Ammon's horn (tissue), 1 donor: ENCODE results near the gene DBNDD2.

ENCODE experiments used
- DNase-seq: peaks from one replicate; pipeline ENCODE4 v3.0.0-alpha.2; 2016; ENCODE audit warnings: low spot score

The DBNDD2 gene, protein sequence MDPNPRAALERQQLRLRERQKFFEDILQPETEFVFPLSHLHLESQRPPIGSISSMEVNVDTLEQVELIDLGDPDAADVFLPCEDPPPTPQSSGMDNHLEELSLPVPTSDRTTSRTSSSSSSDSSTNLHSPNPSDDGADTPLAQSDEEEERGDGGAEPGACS

DNA sequence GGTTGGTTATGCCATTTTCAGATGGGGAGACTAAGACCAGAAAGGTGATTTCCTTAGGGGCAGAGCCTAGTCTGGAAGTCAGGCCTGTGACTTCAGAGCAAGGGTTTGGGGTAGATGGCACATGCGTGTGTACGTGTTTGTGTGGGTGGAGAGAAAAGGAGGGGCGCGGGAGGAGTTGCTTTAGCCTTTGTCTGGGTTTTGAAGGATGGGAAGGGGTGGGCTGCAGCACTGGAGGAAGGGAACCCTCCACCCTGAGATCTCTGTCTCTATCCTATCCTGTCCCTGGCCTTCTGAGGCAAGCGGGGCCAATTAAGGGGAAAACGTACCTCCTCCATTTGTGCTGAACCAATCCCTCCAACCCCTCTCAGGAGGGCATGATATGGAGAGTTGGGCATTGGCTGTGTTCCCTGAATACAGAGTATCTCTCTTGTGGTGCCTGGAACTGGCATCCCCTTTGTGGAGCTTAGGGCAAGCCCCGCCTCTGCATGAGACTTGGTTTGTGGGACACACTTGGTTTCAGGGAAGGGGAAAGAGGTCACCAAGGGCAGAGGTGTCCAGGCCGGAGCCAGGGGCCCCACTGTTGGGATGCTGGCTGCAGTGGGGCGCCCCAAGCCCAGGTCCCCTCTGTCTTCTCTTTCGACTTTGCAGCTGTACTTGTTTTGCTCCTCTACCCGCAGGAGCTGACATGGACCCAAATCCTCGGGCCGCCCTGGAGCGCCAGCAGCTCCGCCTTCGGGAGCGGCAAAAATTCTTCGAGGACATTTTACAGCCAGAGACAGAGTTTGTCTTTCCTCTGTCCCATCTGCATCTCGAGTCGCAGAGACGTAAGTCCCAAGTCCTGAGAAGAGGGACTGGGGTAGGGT is at the start of gene DBNDD2:
Gene DBNDD2, plus strand, starts transcription at position 507 of the 863 bp plus-strand sequence. Its CDS starts 179 bp downstream, at position 686.
- peak; percentile 93 for DNase-seq

DNA sequence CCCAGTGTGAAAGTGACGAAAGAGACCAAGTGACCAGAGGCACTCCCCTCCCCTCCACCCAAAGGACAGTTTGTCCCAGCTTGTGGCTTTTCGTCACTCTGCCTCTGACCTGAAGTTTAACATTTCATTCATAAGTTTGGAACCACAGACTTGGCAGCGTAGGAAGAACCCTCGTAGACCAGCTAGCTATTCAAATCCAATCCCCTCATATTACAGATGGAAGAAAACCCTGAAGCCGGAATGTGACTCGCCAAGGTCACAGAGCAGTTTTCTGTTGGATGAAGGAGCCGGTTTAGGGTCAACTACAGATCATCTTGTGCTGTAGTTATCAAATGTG is 49.1 kb upstream of the DBNDD2 start:
- no peak for DNase-seq

DNA sequence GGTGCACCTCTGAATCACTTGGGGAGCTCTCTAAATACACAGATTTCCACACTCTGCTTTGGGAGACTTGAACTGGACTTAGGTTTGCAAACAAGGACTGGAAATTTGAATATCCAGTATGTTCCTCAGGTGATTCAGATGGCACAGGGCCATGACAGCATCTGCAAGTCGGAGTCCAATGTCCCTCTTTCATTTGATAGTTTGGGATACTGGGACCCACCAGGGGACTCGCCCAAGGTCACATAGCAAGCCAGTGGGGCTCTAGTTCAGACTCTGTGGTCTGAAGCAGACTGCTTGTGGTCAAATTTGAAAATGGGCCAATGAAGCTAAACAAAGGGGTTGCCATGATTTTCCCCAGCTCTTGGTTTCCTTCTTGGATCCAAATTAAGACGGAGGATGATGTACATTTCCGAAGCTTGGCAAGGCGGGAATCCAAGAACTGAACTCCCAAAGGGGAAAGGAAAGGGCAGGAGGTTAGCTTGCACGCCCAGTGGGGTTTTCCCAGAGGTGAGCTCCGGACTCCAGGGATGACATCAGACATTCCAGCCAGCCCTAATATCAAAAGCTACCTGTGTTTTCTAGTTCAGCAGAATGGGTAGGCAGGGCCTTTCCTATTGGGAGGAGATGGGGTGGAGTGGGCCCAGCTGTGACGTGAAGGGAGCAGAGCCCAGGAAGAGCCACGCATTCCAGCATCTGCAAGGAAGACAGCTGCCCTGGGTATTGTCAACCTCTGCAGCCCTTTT is 48.5 kb upstream of the DBNDD2 start:
- no peak for DNase-seq

DNA sequence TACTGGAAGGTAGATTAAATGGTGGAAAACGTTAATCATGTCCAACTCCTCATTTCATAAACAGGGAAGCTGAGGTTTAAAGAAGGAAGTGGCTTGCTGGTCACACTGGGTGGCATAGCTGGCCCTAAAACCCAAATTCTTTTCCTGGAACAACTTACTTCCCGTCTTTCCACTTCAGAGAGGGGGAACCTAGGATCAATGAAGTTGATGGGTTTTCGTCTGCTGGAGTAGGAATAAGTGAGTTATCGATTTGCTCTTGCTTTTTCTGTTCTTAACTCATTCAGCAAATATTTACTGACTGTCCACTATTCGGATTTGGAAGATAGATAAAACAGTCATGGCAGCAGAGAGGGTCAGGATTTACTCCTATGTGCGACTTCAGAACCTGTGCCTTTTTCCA is 46.3 kb upstream of the DBNDD2 start:
- DNase-seq: no peak

DNA sequence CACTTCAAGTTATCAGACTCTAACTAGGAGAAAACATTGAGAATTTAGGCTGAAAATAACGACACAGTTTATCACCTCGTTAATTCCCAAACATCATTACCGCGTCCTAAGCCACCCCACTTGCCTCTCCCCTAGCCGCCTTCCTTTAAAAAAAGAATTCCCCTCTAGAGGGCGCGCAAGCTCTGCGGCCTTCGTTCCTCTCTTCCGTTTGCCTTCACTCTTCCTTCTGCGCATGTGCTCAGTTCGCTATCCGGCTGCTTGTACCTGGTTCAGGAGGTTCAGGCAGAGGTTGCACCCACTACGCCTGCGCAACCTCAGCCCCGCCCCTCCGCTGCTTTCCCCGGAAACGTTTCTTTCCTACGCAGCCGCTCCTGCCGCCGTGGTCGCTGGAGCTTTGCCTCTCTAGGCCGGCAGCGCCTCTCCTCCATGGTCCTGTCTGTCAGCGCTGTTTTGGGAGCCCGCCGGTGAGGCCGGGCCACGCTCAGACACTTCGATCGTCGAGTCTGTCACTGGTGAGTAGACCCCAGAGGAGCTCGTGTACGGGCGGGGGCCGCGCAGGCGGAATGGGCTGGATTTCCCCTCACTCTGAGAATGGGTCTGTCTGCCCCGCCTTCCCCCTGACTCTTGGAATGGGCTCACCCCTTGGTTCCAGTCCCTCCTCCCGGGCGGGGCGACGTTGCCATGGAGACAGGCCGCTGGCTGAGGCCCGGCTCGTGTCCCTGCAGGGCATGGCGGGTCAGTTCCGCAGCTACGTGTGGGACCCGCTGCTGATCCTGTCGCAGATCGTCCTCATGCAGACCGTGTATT is 45.1 kb upstream of the DBNDD2 start, which contains the start of gene SYS1:
Gene SYS1, plus strand, starts transcription at position 353 of the 807 bp plus-strand sequence. Its CDS starts 376 bp downstream, at position 729.
- peak; percentile 98 for DNase-seq

DNA sequence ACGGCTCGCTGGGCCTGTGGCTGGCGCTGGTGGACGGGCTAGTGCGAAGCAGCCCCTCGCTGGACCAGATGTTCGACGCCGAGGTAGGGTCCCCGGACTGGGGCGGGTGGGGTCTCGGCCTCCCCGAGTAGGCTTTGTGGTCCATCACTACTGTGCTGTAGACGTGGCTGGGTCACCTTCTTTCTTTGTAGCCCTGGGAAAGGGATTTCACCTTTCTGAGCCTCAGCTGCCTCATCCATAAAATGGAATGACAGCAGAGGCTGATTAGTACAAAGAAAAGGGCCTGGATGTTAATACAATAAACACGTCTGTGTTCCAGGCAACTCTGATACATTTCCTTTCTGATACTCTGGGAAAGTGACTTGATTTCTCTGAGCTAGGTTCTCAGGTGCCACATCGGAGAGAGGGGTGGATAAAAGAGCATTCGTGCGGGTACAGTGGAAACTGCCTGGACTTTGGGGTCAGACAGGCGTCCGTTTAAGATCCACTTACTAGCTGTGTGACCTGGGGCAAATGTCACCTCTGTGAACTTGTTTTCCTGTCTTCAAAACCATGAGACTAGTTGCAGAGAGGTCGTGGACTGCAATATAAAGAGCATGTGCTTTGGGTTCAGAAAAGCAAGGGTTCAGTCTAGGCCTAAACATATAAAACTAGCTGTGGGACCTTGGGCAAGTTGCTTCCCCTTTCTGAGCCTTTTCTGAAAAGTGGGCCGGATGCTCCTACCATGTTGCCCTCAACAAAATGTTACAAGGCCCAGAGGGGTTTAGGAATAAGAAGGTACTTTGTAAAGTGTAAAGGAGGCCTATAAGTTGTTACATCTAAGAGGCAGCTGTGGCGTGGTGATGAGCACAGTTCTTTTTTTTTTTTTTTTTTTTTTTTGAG is 44.2 kb upstream of the DBNDD2 start:
- DNase-seq: no peak

DNA sequence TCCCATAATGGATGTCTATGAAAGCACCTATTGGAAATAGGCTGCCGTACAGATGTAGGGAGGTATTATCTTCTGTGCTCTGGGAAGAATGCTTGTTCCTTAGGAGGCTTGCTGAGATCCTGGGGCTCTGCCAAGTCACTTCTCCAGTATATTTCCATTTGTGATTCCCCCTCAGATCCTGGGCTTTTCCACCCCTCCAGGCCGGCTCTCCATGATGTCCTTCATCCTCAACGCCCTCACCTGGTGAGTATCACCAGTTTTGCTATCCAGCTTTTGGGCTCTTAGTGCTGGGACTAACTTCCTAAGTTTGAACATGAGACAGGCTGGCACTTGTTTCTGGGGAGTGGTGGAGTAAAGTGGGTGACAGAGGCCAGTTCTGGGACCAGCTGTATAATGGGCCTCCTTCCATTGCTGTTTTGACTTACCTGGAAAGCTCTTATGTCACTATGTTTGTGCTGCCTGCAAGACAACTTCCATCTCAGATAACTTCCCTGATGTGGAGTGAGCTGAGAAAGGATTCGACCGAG is 42.6 kb upstream of the DBNDD2 start:
- DNase-seq: no peak

DNA sequence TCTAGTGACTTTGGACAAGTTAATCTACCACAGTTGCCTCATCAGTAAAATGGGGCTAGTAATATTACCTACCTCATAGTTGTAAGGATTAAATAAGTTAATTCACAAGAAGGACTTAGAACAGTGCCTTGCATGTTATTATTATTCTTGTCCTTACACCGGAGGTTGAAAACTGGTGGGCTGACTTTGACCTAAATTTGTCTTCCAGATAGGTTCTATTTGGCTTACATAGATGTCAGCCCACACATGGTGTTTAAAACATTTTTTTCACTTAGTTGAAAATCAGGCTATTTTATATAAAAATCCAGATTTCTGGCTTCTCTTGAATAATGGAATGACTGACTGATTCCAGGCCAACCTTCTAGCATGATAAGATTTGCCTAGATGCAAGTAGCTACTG is 41.9 kb upstream of the DBNDD2 start:
- no peak for DNase-seq

DNA sequence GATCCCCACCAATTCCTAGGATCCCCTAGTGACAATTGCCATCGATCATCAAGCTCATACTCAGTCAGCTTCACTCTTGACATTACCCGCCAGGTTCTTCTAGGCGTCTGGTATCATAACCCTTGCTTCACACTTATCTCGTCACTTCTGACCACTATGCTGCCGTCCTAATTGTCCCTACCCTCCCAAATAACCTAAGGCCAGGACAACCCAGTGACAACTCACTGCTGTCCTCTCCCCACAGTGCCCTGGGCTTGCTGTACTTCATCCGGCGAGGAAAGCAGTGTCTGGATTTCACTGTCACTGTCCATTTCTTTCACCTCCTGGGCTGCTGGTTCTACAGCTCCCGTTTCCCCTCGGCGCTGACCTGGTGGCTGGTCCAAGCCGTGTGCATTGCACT is 41.5 kb upstream of the DBNDD2 start:
- DNase-seq: no peak

DNA sequence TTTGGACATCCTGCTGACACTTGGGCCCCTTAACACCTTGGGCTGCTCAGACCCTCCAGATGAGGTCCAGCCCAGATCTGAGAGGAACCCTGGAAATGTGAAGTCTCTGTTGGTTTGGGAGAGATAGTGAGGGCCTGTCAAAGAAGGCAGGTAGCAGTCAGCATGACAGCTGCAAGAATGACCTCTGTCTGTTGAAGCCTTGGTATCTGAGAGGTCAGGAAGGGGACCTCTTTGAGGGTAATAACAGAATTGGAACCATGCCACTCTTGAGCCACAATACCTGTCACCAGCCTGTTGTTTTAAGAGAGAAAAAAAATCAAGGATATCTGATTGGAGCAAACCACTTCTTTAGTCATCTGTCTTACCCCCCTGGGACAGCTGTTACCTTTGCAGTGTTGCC is 41.0 kb upstream of the DBNDD2 start:
- DNase-seq: no peak

DNA sequence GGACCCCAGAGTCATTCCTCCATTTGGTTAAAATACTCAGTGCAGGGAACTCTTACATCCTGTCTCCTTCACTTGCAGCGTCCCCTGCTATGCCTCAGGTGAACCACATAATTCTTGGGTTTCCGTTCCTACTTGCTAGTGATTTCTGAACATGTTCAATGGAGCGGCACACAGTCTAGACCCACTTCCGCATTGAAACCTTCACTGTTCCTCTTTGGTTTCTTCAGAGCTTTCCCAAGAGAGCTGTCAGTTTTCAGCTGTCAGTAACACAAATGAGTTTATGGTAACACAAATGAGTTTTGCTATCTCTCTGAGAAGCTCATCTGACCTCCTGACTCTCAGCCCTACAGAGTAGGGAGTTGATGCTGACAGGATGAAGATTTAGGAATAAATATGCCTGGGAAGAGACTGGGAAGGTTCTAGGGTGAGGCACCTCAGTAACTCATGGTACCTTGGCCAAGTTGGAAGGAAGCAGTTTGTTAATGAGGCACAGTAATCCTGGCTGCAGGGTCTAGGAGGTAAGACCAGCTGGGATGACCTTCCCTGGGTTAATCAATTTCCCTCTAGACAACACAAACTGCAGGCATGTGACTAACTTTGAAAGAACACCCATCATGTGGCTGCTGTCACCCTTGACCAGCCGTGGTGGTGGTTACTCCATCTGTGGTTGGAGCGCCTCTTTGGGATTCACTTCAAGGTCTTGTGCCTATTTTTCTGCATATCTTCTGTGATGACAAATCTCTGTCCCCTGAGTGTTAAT is 39.7 kb upstream of the DBNDD2 start:
- peak; percentile 55 for DNase-seq

DNA sequence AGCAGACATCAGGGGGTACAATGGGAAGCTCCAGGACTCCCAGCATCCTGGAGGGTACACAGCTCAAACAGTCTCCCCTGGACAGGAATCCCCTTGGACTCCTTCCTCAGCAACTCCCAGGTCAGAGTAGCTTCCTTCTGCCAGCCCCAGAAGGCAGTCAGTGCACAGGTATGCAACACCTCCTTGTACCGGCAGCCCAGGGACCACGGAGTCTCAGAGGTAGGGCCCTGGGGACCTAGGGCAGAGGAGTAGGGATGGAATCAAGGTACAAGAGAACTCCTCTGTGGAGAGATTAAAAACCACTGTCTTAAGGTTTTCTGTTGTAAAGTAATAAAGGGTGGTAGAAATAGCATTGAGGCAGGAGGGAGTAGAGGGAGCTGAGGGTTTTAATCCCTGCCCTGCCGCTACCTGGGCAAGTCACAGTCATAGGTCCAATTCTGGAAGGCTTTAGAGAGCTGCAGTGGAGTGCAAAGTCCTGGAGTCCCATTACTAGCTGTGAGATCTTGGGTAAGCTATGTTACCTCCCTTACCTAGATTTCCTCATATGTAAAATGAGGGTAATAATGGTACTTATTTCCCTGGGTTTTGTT is 37.4 kb upstream of the DBNDD2 start:
- no peak for DNase-seq

DNA sequence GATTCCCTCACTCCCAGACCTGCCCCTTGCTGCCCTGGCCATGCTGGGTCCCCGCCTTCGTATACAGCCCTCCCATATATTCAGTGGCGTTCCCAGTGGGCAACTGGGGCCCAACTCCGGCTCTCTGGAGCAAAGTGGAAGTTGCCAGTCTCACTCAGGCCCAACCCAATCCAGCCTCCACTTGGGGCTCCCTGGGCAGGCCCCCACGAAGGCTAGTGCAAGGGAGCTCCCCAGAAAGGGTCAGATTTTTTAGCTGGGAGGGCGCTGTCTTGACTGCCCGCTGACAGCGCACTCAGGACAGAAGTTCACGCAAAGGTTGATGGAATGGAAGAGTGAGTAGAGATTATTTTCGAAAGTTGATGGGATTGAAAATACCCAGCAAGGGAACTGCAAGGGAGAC is 35.8 kb upstream of the DBNDD2 start:
- no peak for DNase-seq

DNA sequence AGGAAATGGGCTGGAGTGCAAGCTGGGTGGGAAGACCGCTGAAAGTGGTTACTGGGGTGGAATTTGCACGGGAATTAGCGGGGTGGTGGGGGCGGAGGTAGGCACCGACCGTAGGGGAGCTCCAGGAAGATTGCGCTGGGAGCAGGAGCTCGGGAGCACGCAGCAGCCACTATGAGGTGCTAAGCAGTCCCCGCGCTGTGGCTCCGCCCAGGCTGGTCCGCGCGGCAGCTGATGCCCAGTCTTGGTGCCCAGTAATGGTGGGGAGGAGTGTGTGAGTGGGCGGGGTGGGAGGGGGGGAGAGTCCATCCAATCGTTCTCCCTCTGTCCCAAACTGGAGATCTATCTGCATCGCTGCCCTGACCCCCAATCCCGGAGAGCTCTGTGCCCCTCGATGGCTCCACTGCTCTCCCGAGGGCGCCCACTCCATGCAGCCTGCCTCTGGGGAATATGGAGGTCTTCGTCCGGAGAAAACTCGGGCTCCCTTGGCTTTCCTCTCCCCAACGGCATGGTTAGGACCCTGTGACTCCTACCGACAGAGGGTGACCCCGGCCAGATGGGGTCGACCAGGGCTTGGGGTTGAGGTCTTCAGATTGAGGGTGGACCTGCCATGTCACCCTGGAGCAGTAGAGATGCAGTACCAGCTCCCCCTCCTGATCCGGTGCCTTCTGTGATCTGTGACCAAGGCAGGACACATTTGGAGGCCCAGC is 35.3 kb upstream of the DBNDD2 start:
- peak; percentile 78 for DNase-seq

DNA sequence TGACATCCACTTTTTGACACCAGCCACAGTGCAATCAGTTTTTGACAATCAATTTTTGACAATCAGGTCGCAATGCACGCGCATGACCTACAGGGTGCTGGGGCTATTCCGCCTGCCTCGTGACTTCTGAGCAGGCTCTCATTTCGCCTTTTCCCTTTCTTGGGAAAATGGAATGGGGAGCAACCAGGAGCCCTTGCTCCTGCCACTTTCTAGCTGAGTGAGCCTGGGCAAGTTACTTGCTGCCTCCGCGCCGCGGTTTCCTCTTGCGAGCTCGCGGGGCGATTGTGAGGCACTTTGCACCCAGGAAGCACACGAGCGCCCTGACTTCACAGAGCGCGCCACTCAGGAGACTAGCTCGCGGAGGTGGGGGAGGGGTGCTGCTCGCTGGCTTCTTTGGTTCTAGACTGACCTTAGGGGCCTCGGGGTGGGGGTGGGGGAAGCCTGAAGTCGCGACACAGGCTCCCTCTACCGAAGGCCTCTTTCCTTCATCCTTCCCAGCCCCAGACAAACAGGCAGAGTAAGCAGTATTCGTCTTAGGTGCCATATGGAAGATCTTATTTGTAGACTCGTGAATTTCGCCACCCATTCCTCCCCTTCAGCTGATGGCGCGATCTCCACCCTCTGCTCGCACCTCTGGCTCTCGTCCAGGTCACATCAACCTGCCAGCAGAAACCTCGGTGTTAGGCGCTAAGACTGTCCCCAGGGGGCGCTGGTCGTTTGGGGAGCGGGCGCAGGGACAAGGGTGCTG is 34.6 kb upstream of the DBNDD2 start:
- peak; percentile 94 for DNase-seq

DNA sequence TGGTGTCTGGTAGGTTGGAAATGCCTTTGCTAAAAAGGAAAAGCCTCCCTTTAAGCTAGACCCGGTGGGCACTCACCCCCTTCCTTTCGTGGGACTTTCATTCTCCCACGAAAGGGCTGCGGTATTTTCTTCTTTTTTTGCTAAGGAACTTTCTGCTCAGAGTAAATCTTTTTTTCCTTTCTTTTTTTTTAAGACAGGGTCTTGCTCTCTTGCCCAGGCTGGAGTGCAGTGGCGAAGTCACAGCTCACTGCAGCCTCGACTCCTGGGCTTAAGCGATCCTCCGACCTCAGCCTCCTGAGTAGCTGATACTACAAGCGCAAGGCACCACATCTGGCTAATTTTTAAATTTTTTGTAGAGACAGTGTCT is 34.0 kb upstream of the DBNDD2 start:
- no peak for DNase-seq

DNA sequence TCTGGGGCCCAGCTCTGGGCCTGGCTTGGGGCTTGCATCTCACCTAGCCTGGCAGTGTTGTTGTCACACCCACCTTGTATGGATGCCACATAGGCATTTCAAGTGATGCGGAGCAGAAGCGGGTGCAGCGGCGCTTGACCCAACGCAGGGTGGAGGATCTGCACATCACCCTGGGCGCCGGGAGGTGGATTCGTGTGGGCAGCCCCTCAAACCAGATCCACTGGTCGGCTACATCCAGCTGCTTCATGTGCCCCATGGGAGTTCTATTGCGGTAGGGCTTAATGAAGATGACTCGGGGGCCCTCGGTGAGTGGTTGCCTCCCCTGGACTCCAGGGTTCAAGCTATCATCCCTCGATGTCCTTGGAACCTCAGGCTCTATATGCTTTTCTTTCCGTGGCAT is 33.1 kb upstream of the DBNDD2 start:
- DNase-seq: no peak

DNA sequence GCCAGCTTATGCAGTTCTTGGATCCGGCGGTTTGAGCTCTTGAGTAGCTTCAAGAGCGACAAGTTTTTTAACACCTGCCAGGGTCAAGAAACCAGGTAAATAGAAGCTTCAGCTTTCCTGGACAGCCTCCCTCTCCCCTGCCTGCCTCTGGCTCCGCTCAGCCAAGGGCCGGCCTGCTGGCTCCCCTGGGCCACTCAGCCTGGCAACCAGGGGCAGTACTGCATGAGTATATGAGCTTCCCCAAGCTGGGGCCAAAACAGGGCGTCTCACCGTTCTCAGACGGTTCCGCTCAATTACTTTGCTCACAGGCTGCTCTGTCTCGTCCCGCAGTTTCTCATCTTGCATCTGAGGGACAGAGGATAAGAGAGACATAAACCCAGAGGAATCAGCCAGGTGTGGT is 30.8 kb upstream of the DBNDD2 start:
- DNase-seq: no peak
